Ishikawa (cell line): Measurements from ENCODE around the gene GABRG3.

ENCODE experiments used
- CEBPB ChIP-seq: IDR thresholded peaks from 2 replicates; pipeline ENCODE4 v1.6.1; 2012
- CREB1 ChIP-seq: IDR thresholded peaks from 2 replicates; pipeline ENCODE4 v1.6.1; 2012; ENCODE audit warnings: low read depth
- EGR1 ChIP-seq: IDR thresholded peaks from 2 replicates; pipeline ENCODE4 v1.6.1; 2012
- EP300 ChIP-seq: IDR thresholded peaks from 2 replicates; pipeline ENCODE4 v1.6.1; 2012; ENCODE audit warnings: borderline replicate concordance
- FOXM1 ChIP-seq: IDR thresholded peaks from 2 replicates; pipeline ENCODE4 v1.6.1; 2012; ENCODE audit warnings: low read depth, borderline replicate concordance
- NFIC ChIP-seq: IDR thresholded peaks from 2 replicates; pipeline ENCODE4 v1.6.1; 2012
- RAD21 ChIP-seq: IDR thresholded peaks from 2 replicates; pipeline ENCODE4 v1.6.1; 2012; ENCODE audit warnings: low read depth
- TAF1 ChIP-seq: IDR thresholded peaks from 2 replicates; pipeline ENCODE4 v1.6.1; 2012; ENCODE audit warnings: low read depth, mild to moderate bottlenecking
- TCF12 ChIP-seq: IDR thresholded peaks from 2 replicates; pipeline ENCODE4 v1.6.1; 2012; ENCODE audit warnings: low read depth
- TEAD4 ChIP-seq: IDR thresholded peaks from 2 replicates; pipeline ENCODE4 v1.6.1; 2012
- YY1 ChIP-seq: IDR thresholded peaks from 2 replicates; pipeline ENCODE4 v1.6.1; 2012; ENCODE audit warnings: low read depth
- ZBTB7A ChIP-seq: IDR thresholded peaks from 2 replicates; pipeline ENCODE4 v1.6.1; 2012; ENCODE audit warnings: low read depth
- TF ChIP-seq, protein P1 (sequence below): IDR thresholded peaks from 2 replicates; pipeline ENCODE4 v1.6.1; 2012
- TF ChIP-seq, protein P2 (sequence below): IDR thresholded peaks from 2 replicates; pipeline ENCODE4 v1.6.1; 2012; ENCODE audit warnings: low read depth, mild to moderate bottlenecking
- TF ChIP-seq, protein P3 (sequence below): IDR thresholded peaks from 2 replicates; pipeline ENCODE4 v1.6.1; 2012

The GABRG3 gene

DNA sequence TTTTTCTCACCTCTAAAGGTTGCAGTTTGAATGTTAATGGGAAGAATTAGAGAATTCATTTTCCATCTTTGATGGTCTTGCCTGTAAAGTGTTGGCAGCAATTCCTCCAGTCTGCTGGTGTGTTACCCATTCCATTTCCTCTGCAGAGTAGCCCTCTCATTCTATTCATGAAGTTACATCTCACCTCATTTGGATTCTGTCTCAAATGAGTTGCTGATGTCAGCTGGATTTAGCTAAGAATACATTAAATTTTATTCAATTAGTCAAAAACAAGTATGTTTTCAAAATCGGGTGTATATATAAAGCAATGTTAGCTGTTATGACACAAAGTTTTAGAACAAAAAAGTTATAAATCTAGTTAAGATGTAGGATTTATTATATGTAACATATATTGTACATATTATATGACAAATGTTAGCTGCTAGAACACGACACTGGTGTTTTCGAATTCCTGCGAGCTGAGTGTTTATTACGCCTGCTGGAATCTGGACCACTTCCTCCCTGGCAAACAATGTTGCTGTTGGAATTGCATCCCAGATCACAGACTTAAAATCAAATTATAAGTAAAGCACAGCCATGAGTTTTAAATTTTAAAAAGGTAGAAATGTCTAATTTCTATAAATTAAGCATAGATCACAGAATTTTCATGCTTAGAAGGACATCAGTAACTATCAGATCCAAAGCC lies 611.9 kb downstream of the GABRG3 start:
- TF ChIP-seq NFIC, result no peak
- TF ChIP-seq TCF12, result no peak
- TF ChIP-seq, protein P1, sequence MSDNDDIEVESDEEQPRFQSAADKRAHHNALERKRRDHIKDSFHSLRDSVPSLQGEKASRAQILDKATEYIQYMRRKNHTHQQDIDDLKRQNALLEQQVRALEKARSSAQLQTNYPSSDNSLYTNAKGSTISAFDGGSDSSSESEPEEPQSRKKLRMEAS, result no peak
- no peak for TF ChIP-seq EGR1
- TF ChIP-seq CREB1, result no peak
- no peak for TF ChIP-seq TAF1
- TF ChIP-seq EP300, result no peak

DNA sequence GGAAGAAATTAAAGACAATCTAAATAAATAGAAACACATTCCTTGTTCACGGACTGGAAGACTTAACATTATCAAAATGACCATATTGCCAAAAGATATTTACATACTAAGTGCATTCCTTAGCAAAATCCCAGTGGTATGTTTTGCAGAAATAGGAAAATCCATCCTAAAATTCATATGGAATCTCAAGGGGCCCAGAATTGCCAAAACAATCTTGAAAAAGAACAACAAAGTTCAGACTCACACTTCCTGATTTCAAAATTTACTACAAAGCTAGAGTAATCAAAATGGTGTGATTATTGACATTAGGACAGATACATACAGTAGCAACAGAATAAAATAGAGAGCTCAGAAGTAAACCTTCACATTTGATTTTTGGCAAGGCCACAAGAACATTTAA lies 612.7 kb downstream of the GABRG3 start:
- TF ChIP-seq YY1 (no peak), EP300 (no peak)
- TF ChIP-seq, protein P1, result no peak

DNA sequence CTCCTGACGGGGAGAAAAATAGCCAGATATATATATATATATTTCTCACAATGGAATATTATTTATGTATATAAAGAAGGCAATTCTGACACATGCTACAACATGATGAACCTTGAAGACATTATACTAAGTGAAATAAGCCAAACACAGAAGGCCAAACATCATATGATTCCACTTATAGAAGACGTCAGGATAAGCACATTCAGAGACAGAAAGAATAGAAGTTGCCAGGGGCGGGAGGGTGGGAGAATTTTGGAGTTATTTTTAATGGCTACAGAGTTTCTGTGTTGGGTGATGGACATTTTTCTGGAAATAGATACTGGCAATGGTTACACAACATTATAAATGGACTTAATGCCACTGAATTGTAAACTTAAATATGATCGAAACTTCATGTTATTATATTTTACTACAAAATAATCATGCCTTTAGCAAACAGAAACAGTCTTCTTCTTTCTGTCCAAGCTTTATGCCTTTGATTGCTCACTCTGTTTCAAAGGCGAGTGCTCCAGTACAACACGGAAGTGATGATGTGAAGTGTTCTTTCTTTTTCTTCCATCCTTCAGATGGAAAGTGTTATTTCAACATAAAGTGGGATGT lies 614.2 kb downstream of the GABRG3 start:
- TF ChIP-seq TAF1 (no peak), RAD21 (no peak), CEBPB (no peak), TEAD4 (no peak), EP300 (no peak), ZBTB7A (no peak), CREB1 (no peak)
- TF ChIP-seq, protein P2, sequence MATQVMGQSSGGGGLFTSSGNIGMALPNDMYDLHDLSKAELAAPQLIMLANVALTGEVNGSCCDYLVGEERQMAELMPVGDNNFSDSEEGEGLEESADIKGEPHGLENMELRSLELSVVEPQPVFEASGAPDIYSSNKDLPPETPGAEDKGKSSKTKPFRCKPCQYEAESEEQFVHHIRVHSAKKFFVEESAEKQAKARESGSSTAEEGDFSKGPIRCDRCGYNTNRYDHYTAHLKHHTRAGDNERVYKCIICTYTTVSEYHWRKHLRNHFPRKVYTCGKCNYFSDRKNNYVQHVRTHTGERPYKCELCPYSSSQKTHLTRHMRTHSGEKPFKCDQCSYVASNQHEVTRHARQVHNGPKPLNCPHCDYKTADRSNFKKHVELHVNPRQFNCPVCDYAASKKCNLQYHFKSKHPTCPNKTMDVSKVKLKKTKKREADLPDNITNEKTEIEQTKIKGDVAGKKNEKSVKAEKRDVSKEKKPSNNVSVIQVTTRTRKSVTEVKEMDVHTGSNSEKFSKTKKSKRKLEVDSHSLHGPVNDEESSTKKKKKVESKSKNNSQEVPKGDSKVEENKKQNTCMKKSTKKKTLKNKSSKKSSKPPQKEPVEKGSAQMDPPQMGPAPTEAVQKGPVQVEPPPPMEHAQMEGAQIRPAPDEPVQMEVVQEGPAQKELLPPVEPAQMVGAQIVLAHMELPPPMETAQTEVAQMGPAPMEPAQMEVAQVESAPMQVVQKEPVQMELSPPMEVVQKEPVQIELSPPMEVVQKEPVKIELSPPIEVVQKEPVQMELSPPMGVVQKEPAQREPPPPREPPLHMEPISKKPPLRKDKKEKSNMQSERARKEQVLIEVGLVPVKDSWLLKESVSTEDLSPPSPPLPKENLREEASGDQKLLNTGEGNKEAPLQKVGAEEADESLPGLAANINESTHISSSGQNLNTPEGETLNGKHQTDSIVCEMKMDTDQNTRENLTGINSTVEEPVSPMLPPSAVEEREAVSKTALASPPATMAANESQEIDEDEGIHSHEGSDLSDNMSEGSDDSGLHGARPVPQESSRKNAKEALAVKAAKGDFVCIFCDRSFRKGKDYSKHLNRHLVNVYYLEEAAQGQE, result no peak
- TF ChIP-seq, protein P3, sequence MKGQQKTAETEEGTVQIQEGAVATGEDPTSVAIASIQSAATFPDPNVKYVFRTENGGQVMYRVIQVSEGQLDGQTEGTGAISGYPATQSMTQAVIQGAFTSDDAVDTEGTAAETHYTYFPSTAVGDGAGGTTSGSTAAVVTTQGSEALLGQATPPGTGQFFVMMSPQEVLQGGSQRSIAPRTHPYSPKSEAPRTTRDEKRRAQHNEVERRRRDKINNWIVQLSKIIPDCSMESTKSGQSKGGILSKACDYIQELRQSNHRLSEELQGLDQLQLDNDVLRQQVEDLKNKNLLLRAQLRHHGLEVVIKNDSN, result no peak
- TF ChIP-seq, protein P1, result no peak

DNA sequence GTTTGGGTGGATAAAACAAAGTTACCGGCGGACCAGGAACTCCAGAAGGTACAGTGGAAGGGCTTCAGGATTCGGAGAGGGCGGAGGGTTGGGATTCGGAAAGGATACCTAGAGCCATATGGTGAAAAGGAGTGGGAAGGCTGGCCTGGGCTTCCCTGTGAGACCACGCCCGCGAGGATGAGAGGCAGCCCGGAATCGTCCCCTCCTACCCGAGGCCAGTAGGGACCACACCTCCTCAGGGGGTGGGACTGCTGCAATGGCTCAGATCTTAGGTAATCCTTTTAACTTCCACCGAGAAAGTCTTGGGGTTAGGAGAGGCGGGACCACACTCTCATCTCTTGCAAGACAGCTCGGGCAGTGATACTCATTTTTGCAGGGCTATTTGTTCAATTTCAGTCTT lies 616.8 kb downstream of the GABRG3 start:
- TF ChIP-seq ZBTB7A (no peak), TEAD4 (no peak), RAD21 (no peak), FOXM1 (no peak), TAF1 (no peak), EP300 (no peak), YY1 (no peak), EGR1 (no peak), CEBPB (no peak), NFIC (no peak), TCF12 (no peak), CREB1 (no peak)
- TF ChIP-seq, protein P2, result no peak
- TF ChIP-seq, protein P1, result no peak
- TF ChIP-seq, protein P3, result no peak

DNA sequence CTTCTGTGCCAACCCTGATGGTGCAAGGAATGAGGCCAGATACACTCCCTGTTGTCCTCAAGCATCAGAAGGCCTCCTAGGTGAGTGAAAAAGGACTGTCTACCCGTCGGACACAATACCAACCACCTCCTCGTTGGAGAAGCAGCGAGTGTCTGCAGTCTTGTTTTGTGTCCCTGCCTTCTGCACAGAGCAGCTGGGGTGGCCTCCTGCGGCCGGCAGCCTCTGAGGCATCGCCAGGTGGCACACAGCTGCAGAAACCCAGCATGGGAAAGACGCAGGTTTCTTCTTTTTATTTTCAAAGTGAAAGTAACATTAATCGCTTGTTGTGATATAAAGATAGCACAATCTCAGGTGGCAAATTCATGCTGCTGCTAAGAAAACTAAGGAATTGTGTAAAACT lies 618.3 kb downstream of the GABRG3 start:
- TF ChIP-seq YY1, result no peak
- no peak for TF ChIP-seq EP300
- no peak for TF ChIP-seq EGR1
- no peak for TF ChIP-seq CEBPB
- no peak for TF ChIP-seq TCF12
- TF ChIP-seq, protein P2, result no peak
- TF ChIP-seq ZBTB7A, result no peak
